Endothelial cell of umbilical vein (primary cell): ENCODE results near the gene PLXNA3. TPM values are rescaled to one million over a fixed set of nuclear protein-coding genes. Genes with fewer than 3 reads are reported as not detected.
"Not testable (repeated sequence)": the region's sequence is repeated elsewhere in the genome, so short reads cannot be mapped to it uniquely, and the experiment has no call there.

Experiments
- BruUV-seq: library from RNA; stranded (reverse); fragments of 400-500 nt; replicated peaks from 2 replicates; lab custom pipeline; 2021; lab: Mats Ljungman, UMichigan
- CTCF ChIA-PET: fragments of 300-600, 350-600 bp; sonication (Branson Sonifier 250); formaldehyde crosslinking; loops from one replicate; lab custom pipeline; 2021; ENCODE audit warnings: antibody characterized with exemption, inconsistent platforms; lab: Charles Lee
- POLR2A ChIA-PET: fragments of 300-600, 350-600 bp; sonication (Branson Sonifier 250); formaldehyde crosslinking; loops from one replicate; lab custom pipeline; 2021; ENCODE audit warnings: antibody characterized with exemption, inconsistent platforms; lab: Charles Lee
- DNase-seq: peaks from one replicate; pipeline ENCODE4 v3.0.0-alpha.2; 2011; ENCODE audit warnings: low read depth, low spot score
- FAIRE-seq: peaks from 2 replicates; lab custom pipeline; 2011; peaks lifted over from hg19 to GRCh38; lab: Jason Lieb, UNC
- H2AFZ ChIP-seq: 2 replicates; pipeline ENCODE4 v1.6.0; 2012; ENCODE audit warnings: low read depth, low read length, control low read depth, inconsistent platforms
- H3K27ac ChIP-seq: 2 replicates; pipeline ENCODE4 v1.5.1; 2011; ENCODE audit warnings: low read depth, mild to moderate bottlenecking, control low read depth, low read length, moderate library complexity; ENCODE audit not compliant: insufficient read depth
- H3K27me3 ChIP-seq, 2 experiments: 2 replicates each; pipeline versions ENCODE4 v1.6.0 to v1.6.1; 2011; ENCODE audit warnings: low read length in 2 of 2, mixed read lengths in 1 of 2; ENCODE audit not compliant: control insufficient read depth in 2 of 2, insufficient read depth in 2 of 2
- H3K36me3 ChIP-seq, 2 experiments: 2 replicates in 1 of 2; 3 replicates in 1 of 2; pipeline ENCODE4 v1.5.1; 2011; ENCODE audit warnings: low read length in 2 of 2, mild to moderate bottlenecking in 1 of 2, moderate library complexity in 1 of 2; ENCODE audit not compliant: control insufficient read depth in 2 of 2, insufficient read depth in 2 of 2; ENCODE audit errors: extremely low read depth in 1 of 2
- H3K4me1 ChIP-seq: 3 replicates; pipeline ENCODE4 v1.5.1; 2011; ENCODE audit warnings: mild to moderate bottlenecking, low read length; ENCODE audit not compliant: control insufficient read depth, insufficient read depth; ENCODE audit errors: extremely low read depth
- H3K4me2 ChIP-seq: 2 replicates; pipeline ENCODE4 v1.6.1; 2011; ENCODE audit warnings: low read length, control low read depth, mixed read lengths; ENCODE audit not compliant: insufficient read depth
- H3K4me3 ChIP-seq, 3 experiments: fragments of 200-600 bp in 1 of 3; sonication (generic), shearing (Covaris generic) in 1 of 3; replicated peaks in 1 of 3; 2 replicates each; pipeline ENCODE4 v1.5.1; 2011 to 2016; ENCODE audit warnings: control low read depth in 3 of 3, low read length in 3 of 3, mild to moderate bottlenecking in 2 of 3, inconsistent platforms in 1 of 3, low read depth in 1 of 3, moderate library complexity in 1 of 3; ENCODE audit not compliant: insufficient read depth in 1 of 3
- H3K79me2 ChIP-seq: 2 replicates; pipeline ENCODE4 v1.6.0; 2012; ENCODE audit warnings: low read length, inconsistent platforms; ENCODE audit not compliant: control insufficient read depth, insufficient read depth
- H3K9ac ChIP-seq: replicated peaks from 2 replicates; pipeline ENCODE3; 2011; ENCODE audit warnings: low read length, control low read depth; ENCODE audit not compliant: insufficient read depth; ENCODE audit errors: extremely low read depth
- H3K9me1 ChIP-seq: replicated peaks from 3 replicates; pipeline ENCODE4 v1.6.0; 2011; ENCODE audit warnings: mild to moderate bottlenecking, low read length; ENCODE audit not compliant: control insufficient read depth, insufficient read depth; ENCODE audit errors: extremely low read depth
- H3K9me3 ChIP-seq: replicated peaks from 2 replicates; pipeline ENCODE4 v1.5.1; 2012; ENCODE audit warnings: low read length, inconsistent platforms; ENCODE audit not compliant: control insufficient read depth, insufficient read depth
- H4K20me1 ChIP-seq: replicated peaks from 2 replicates; pipeline ENCODE3; 2011; ENCODE audit warnings: mild to moderate bottlenecking, low read length; ENCODE audit not compliant: control insufficient read depth, insufficient read depth; ENCODE audit errors: extremely low read depth
- CTCF ChIP-seq, 2 donors: IDR thresholded peaks; 1 replicate in 1 of 2; 2 replicates in 1 of 2; pipeline ENCODE4 v1.5.1; 2011; ENCODE audit warnings: low read length in 2 of 2, mild to moderate bottlenecking in 2 of 2, moderate library complexity in 2 of 2, control low read depth in 1 of 2, inconsistent platforms in 1 of 2, low read depth in 1 of 2; ENCODE audit not compliant: insufficient read depth in 1 of 2; ENCODE audit errors: extremely low read depth in 1 of 2
- EZH2 ChIP-seq: IDR thresholded peaks from 2 replicates; pipeline ENCODE4 v1.6.1; 2012; ENCODE audit warnings: borderline replicate concordance, low read depth, mild to moderate bottlenecking, moderate library complexity, low read length, inconsistent platforms; ENCODE audit not compliant: severe bottlenecking
- FOS ChIP-seq: IDR thresholded peaks from 2 replicates; pipeline ENCODE4 v1.6.1; 2011; ENCODE audit warnings: mild to moderate bottlenecking, low read length, moderate library complexity, borderline replicate concordance; ENCODE audit not compliant: insufficient read depth
- GATA2 ChIP-seq: IDR thresholded peaks from 2 replicates; pipeline ENCODE4 v1.7.0; 2011; ENCODE audit warnings: low read depth, mild to moderate bottlenecking, moderate library complexity, mixed read lengths, low read length; ENCODE audit not compliant: insufficient read length, insufficient read depth
- JUN ChIP-seq: IDR thresholded peaks from 2 replicates; pipeline ENCODE4 v1.6.1; 2011; ENCODE audit warnings: borderline replicate concordance, low read depth; ENCODE audit not compliant: insufficient read length, insufficient read depth
- MAX ChIP-seq: IDR thresholded peaks from 2 replicates; pipeline ENCODE4 v1.6.1; 2011; ENCODE audit not compliant: insufficient read depth, insufficient read length
- MYC ChIP-seq: IDR thresholded peaks from one replicate; pipeline ENCODE4 v1.6.1; 2011; ENCODE audit warnings: mild to moderate bottlenecking, low read depth, low read length
- POLR2A ChIP-seq: IDR thresholded peaks from 2 replicates; pipeline ENCODE4 v1.6.1; 2012; ENCODE audit warnings: low read depth, mild to moderate bottlenecking, control low read depth, low read length
- POLR2AphosphoS5 ChIP-seq: IDR thresholded peaks from 2 replicates; pipeline ENCODE4 v1.6.1; 2012; ENCODE audit warnings: low read depth, mild to moderate bottlenecking, control low read depth, low read length, moderate library complexity; ENCODE audit not compliant: insufficient read depth
- dilution Hi-C: fragments of 300-500 bp; cut with MboI; formaldehyde crosslinking; loops from one replicate; pipeline ENCODE4 v1.15.0; 2019; ENCODE audit warnings: low sequenced_read_pairs; ENCODE audit not compliant: extremely low pct_ligation_motif_present
- intact Hi-C: fragments of 100-400 bp; cut with micrococcal nuclease; formaldehyde crosslinking; loops from one replicate; pipeline ENCODE4 v1.10.0; 2022
- polyA plus RNA-seq, 4 experiments: library from polyadenylated mRNA; depleted of rRNA in 3 of 4; stranded (reverse) in 3 of 4; unstranded in 1 of 4; fragments of >200 nt; gene quantifications; 2 replicates each; pipeline versions ENCODE4 v1.2.1 to v1.2.3, GENCODE V29; 2011 to 2012; ENCODE audit warnings: missing spikeins in 1 of 4
- total RNA-seq: library from RNA; stranded (reverse); gene quantifications from 2 replicates; pipeline ENCODE4 v1.2.3, GENCODE V29; 2021

Gene PLXNA3
- total and polyA plus RNA-seq, 2 donors (not counting 3 experiments of a cell fraction or from before 2014, with no cell fraction given): 56.8 to 58.6 TPM

GRCh38 chrX:154495472-154495922 is 37.4 kb downstream of the PLXNA3 start:
- H3K27ac ChIP-seq: no peak overlapping the region
- H2AFZ ChIP-seq: no peak overlapping the region
- intact Hi-C loops: no loop called here
- no peak for DNase-seq
- no peak overlapping the region for H3K4me3 ChIP-seq
- TF ChIP-seq MYC: no peak
- TF ChIP-seq GATA2: no peak
- no peak for TF ChIP-seq JUN
- TF ChIP-seq CTCF (IDR thresholded peaks at IDR 0.05; ENCODE audit: extremely low read depth in 1 of 2, insufficient read depth in 1 of 2, low read depth in 1 of 2, low read length in 2 of 2): no peak
- no peak for TF ChIP-seq FOS
- TF ChIP-seq POLR2A: no peak
- TF ChIP-seq EZH2: no peak
- no peak for TF ChIP-seq MAX
- TF ChIP-seq POLR2AphosphoS5: no peak
- H3K36me3 ChIP-seq: no peaks in the 10 kb centered on the region
- no peaks in the 10 kb centered on the region for H3K9me1 ChIP-seq
- FAIRE-seq: no peak
- H3K9ac ChIP-seq: no peak overlapping the region
- no peaks in the 10 kb centered on the region for H3K9me3 ChIP-seq
- no peaks in the 10 kb centered on the region for H3K4me1 ChIP-seq
- CTCF ChIA-PET: no interaction called here
- no TSS peak for BruUV-seq
- H3K4me2 ChIP-seq: no peak overlapping the region
- H4K20me1 ChIP-seq: no peaks in the 10 kb centered on the region
- dilution Hi-C loops: no loop called here
- no peaks in the 10 kb centered on the region for H3K79me2 ChIP-seq
- H3K27me3 ChIP-seq: no peaks in the 10 kb centered on the region
- POLR2A ChIA-PET: no interaction called here

- dilution Hi-C loops, H4K20me1 ChIP-seq, H3K4me1 ChIP-seq, BruUV-seq, H3K27ac ChIP-seq, FAIRE-seq, DNase-seq, POLR2A ChIA-PET, intact Hi-C loops, H3K4me3 ChIP-seq, H3K36me3 ChIP-seq, H3K27me3 ChIP-seq, H2AFZ ChIP-seq, H3K9me3 ChIP-seq, CTCF ChIA-PET, H3K4me2 ChIP-seq, H3K79me2 ChIP-seq, H3K9ac ChIP-seq, H3K9me1 ChIP-seq: not testable (repeated sequence)
These were observed 38.6 kb downstream of the PLXNA3 start for GRCh38 chrX:154496591-154497137.

GRCh38 chrX:154501423-154501822 is 43.3 kb downstream of the PLXNA3 start:
- H3K36me3 ChIP-seq, H2AFZ ChIP-seq, H3K9ac ChIP-seq, POLR2A ChIA-PET, H3K9me1 ChIP-seq, H3K4me3 ChIP-seq, DNase-seq, FAIRE-seq, intact Hi-C loops, dilution Hi-C loops, H3K4me2 ChIP-seq, H3K79me2 ChIP-seq, H3K9me3 ChIP-seq, H3K27ac ChIP-seq, H3K27me3 ChIP-seq, H4K20me1 ChIP-seq, CTCF ChIA-PET, H3K4me1 ChIP-seq, BruUV-seq: not testable (repeated sequence)
